ENCODE measurements around the gene SOSTDC1.

GRCh38 chr7:16479161-16479560, 13.6 kb upstream of the SOSTDC1 start:
- TF ChIP-seq EZH2phosphoT487 (IDR thresholded peaks at IDR 0.05; ENCODE audit: borderline replicate concordance, low read depth, low read length): no peak
- no peak for TF ChIP-seq CTCF (conservative IDR thresholded peaks at IDR 0.05; ENCODE audit: low read length)
